Measurements from ENCODE around the gene HEBP1. TPM values are rescaled to one million over a fixed set of nuclear protein-coding genes. Genes with fewer than 3 reads are reported as not detected.

Gene HEBP1
- total RNA-seq, 1 donor from 2014 or later, result 14.0 TPM

DNA sequence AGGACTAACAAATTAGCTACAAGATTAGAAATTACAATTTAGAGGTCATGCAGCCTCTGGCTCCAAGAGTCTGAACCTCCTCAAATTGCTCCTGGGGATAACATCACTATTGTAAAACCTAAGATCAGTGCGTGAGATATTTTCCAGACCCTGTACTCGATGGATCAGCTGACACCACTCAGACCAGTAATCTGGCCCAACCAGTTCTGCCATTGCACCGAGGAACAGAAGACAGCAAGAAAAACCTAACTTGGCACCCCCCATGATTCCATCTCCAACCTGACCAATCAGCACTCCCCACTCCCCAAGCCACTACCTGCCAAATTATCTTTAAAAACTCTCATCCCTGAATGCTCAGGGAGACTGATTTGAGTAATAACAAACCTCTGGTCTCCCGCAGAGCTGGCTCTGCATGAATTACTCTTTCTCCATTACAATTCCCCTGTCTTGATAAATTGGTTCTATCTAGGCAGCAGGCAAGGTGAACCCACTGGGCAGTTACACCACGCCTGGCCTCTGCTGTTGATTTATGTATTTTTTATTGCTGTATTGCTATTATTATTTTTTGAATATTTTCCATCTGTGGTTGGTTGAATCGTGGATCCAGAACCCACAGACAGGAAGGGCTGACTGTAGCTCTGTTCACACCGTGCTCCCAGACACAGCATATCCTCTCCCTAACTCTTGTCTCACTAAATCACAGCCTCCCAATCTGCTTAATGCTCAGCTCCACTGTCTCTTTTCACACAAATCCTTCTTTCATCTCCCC is 9.2 kb downstream of the HEBP1 start:
- DNase-seq, result no peak

DNA sequence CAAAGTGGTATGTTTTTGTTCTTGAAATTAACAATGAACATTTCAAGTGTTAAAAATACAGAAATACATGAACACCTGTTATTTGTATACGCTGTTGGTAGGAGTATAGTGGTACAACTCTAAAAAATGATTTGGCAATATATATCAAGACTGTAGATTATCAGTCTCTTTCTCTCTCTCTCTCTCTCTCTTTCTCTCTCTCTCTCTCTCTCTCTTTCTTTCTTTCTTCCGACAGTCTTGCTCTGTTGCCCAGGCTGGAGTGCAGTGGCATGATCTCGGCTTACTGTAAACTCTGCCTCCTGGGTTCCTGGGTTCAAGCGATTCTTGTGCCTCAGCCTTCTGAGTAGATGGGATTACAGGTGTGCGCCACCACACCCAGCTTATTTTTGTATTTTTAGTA is 12.6 kb downstream of the HEBP1 start:
- no peak for DNase-seq

DNA sequence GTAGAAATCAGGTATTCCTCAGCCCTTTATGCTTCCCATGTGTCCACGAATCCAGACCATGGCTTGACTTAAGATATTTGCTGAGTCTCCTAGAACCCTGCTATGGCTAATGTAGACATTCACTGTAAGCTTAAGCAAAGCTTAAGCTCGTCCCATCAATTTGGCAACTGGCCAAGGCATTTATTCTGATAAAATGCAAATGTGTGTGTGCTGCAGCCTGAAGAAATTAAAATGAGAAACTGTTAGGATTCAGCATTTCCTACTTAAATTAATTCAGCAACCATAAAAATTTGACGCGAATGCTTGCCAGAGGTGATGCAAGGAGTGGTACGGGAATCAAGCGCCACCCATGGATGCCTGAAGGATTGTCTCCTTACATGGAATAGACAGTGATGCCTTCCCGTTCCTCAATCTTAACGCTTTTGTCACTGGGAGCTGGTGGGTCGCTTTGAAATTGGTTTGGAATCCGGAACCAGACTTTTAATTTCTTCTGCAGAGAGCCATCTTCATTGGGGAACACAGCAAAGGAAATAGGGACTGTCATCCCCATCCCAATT is 13.2 kb downstream of the HEBP1 start:
- no peak for DNase-seq

DNA sequence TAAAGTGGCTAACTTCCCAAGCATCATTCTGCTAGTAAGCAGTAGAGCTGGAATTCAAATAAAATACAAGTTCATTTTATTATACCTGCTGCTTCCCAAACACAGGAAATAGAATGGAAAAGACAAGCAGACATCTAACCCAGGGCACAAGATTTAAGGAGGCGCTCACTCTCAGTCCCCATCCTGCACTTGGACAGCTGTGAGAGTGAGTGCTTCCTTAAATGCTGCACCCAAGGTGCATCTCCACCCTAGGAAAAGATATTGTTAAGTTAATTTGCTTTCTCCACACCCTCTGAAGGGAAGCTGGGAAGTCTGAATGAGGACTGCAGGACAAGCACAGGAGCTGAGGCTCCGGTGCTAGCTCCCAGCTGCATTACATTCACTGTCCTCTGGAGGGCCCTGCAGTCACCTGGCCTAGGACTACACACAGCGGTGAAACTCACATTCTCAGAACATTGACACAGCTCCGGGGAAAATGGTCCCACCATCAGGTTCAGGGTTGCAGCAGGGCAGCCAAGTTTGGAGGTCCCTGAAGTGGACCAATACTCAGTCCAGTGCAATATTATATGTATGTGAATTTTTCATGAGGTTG is 14.2 kb downstream of the HEBP1 start:
- no peak for DNase-seq

DNA sequence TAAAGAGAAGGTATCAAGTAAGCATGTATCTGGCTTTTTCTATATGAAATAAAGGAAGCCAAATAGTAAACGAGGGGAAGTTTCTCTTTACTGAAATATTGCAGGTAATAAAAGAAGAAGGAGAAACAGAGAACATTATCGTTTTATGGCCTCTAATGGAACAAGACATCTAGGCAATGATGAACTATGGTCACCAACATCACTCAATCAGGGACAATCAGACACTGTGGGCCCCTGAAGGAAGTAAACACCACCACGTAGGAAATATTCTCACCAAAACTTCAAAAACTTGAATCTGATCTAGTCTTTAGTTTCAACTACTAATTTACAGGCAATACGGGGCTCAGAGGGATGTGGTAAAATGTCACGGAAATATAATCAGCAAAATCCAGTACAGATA is 15.9 kb downstream of the HEBP1 start:
- DNase-seq, result no peak

DNA sequence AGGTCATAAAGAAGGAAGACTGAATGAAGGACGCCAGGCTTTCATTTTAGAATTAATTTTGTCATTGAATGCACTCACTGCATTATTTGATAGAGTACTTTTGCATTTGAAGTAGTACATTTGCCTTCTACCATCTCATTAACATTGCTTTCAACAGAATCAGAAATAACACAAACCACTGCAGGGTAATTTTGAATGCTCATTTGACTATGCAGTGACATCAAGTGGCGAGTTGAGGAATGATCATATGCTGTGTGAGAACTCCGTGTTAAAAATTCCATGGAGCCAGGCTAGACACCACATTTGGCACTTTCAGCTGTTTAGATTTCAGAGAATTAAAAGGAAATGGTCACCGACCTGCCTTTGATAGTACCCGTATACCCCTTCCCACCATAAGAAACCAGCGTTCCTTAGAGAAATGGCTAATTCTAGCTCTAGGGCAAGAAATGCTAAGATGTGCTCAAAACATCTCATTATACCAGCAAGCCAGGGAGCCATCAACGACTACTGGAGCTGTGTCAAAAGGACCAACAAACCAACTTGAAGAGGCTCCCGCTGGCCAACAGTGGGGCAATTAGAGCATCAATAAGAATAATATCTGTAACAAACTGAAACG is 16.5 kb downstream of the HEBP1 start:
- DNase-seq, result peak; percentile 60

DNA sequence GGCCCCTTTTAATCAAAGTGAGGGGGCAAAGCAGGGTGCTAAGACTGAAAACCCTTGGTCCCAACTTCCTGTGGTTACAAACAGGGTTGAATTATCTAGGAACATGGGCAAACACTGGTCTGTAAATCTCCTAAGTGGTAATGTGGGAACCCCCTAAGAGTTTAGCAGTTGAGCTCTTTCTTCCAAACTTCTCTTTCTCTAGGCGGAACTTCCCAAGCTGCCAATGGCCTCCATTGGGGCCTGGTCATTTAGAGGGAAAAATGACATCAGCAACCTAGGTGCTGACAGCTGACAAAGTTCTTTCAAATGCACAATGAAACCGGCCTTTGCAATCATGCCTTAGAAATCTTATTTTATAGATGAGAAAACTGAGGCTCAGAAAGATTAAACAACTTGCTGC is 17.7 kb downstream of the HEBP1 start:
- no peak for DNase-seq

DNA sequence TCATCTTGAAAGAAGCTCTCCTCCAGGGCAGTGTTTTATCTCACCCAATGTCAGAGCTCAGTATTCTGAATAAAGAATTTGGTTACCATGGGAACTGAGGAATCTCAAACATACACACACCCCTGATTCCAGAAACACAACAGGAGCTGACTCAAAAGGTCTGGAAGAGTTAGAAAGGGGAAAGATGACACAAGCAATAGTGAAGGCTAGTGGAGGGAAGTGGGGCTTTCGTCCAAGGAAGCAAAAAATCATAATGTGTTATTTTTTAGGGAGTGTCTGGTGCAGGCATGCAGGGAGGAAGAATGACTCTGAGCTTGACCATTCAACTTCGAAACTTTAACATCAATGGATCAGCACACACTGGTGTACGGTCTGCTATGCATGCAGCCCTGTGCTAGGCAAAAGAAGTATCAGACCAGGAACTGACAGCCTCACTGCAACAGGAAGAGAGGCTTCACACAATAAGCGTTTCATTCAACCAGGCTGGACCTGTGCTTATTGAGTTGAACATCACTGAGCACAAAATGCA is 20.3 kb downstream of the HEBP1 start:
- DNase-seq, result peak; percentile 65

DNA sequence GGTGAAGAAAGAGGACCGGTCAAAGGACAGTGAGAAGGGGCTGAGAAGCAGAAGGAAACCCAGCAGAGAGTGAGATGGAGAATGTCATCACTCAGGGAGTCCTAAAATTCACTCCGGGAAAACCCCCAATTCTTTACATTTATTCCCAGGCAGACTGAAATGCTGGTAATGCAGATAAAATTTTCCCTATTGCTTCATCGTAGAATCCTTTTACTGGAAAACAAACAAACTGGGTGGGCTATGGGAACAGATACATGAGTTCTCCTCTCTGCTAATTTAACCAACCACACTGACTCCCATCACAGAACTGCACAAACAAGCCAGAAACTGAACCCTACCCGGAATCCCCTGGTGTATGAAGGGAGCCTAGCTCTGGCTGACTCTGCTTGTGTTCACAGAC is 20.9 kb downstream of the HEBP1 start:
- no peak for DNase-seq

DNA sequence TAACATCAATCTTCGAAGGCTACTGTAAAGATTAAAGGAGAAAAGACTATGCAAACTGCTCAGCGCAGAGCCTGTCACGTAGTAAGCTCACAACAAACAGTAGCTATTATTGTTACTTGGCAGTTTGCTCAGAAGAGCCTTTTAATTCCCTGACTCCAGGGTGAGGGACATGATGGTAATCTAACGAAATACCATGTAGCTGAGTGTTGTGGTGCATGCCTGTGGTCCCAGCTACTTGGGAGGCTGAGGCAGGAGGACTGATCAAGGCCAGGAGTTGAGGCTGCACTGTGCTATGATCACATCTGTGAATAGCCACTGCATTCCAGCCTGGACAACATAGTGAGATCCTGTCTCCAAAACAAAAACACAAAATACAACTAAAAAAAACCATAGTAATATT is 22.8 kb downstream of the HEBP1 start:
- DNase-seq, result no peak

DNA sequence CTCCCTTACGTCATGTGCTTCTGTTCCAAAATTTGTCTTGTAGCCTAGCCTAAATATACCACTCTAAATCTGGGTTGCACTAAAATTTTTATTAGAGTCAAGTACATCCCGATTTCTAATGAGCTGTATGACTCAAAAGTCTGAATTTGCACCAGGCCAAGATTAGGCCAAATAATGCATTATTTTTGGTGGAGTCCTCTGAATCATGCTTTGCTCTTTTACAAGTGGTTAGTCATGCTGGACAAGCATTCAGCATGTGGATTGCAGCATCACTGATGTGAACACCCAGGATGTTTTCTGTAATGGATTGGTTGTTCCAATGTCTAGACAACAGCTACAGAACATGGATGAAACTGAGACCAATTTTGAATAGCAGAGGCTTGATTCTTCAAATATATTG is 23.7 kb downstream of the HEBP1 start:
- no peak for DNase-seq

DNA sequence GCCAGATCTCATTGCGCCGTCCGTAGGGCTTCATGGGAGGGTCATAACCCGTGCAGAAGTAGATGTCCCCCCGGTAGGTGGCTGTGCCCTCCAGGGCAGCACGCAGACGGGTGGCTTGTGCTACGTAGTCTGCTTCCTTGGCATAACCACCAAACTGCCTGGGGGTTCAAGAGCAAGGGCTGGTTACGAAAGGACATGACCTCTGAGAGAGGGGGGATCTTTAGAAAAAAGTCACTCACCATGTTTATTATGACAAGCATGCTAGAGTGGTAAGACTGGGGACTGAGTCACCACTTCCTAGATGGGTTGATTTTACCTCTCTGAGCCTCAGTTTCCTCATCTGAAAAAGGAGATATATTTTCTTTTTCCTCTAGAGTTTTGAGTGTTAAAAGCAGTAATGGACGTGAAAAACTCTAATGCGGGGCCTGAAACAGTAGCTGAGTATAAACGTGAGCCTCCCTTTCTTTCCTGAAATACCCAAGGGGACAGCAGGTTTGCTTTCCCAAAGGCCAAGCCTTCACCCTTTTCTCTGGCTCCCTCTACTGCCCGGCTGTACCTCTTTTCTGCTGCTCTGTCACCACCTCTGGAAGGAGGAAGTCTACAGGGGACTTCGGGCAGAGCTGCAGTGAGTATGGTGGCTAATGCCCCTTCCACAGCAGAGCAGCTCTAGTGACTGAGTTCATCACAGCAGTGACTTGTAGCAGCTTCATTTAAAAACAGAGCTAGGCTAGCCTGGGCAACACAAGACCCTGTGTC is 24.6 kb downstream of the HEBP1 start:
- no peak for DNase-seq

DNA sequence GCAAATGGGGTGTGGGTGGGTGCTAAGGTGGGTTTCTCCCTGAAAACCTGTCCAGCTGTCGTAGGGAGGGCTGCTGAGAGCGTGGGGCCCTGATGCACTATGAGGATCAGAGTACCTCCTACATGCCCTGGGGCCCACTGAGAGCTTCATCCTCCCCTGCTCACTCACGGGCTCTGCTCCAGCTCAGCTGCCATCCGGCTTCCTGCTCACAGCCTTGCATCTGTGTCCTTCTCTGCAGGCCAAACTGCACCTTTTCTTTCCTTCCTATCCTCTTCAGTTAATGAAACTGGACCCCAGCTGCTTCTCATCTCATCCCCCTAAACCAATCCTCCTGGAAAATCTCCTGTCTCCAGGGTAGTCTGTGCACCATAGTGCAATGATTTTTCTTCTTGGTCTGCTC is 25.9 kb downstream of the HEBP1 start:
- DNase-seq, result no peak

DNA sequence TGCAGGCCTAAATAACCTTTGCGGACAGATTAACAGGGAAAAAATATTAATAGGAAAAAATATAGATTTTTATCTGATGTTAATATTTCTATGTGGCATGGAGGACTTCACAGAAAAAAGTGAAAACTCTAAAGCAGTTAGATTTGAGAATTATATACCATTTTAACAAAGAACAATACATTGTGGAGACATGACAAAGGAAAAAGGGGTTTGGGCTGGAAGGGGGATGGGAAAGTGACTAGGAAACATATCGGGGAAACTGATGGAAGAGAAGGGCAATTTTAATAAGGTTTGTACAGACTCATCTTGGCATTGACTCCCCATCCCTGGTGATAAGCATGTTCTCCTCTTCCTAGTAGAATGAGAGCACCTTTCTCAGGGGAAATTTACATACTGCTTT is 27.0 kb downstream of the HEBP1 start:
- DNase-seq, result no peak

DNA sequence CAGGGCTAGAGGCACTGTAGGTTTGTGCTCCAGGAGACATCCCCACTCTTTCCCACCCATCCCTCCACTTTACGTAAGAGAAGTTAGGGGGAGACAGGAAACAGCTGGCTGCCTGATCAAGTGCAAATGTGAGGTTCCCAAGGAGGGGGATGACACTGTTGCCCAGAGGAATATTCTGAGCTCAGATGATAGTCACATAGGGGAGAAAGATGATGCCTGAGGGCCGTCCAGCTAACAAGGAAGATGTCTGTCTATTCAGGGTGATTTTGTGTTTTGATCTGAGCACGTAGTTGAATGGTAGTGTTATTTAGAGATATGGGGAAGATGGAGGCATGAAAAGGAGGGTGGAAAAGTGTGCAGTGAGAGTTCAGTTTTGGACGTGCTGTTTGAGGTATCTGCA is 34.2 kb downstream of the HEBP1 start:
- DNase-seq, result no peak

DNA sequence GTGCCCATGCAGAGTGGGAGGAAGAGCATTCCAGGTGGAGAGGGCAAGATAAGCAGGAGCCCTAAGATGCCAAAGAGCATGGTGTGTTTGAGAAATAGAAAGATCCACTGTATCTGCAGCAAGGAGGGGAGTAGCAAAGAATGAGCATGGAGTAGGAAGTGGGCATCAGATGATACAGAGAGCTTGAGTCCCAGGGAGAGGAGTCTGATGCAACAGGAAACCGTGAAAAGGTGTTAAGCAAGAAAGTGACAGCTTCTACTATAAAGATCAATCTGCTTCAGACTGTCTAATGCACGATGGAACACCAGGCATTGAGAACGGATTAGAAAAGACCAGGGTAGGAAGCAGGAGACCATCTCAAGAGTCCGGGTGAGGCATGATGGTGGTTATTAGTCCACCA is 35.8 kb downstream of the HEBP1 start:
- no peak for DNase-seq

DNA sequence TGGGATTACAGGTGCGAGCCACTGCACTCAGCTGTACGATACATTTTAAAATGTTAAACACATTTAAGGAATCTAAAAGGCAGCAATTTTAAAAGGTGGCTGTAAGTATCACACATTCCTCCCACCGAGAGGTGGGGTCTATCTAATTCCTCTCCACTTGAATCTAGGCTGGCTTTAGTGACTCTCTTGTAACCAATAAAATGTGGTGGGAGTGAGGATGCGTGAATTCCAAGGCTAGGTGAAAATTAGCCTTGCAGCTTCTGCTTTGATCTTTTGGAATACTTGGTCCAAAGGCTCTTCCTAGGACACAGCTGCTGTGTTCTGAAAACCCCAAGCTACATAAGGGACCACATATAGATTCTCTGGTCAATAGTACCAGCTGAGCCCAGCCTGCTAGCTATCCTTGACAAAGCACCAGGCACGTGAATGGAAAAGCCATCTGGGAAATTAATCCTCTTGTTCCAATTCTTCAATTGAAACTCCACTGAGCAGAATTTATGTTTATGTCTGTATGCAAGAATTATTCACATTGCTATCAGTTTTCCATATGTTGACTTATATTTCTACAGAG is 39.3 kb downstream of the HEBP1 start:
- peak; percentile 37 for DNase-seq

DNA sequence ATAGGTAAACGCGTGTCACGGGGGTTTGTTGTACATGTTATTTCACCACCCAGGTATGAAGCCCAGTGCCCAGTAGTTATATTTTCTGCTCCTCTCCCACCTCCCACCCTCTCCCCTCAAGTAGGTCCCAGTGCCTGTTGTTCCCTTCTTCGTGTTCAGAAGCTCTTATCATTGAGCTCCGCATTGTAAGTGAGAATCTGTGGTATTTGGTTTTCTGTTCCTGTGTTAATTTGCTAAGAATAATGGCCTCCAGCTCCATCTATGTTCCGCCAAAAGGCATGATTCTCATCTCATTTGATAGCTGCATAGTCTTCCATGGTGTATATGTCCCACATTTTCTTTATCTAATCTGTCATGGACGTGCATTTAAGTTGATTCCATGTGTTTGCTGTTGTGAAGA is 41.2 kb downstream of the HEBP1 start:
- DNase-seq, result no peak

DNA sequence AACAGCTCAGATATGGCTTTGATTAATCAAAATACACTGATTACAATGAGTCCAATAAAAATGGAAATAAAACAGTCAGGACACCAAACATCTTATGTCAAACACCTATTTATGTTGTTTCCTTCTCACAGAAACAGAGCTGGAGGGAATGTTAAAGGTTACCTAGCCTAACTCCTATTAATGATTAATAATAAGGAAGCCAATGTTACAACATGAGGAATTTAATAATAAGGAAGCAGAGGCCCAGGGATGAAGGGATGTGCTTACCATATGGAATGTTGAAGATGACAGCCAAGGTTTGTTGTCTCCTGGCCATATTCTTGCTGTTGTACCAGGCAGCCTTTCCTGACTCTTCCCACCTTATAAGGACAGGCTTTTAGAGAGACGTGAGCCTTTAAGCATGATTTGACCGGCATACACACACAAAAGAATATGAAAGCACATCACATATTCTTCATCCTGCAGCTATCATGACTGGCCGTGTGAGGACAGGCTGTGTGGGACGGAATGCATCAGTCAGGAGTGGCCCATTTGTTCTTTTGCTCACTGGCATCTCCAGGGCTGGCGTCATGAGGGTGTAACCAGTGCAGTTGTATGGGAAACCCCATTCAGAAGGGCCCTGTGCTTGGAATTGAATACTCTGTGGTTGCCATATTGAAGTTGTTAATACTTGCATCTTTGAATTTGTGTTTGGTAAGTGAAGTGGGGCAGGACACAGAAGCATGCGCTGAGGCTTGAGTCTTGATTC is 45.0 kb downstream of the HEBP1 start:
- no peak for DNase-seq

DNA sequence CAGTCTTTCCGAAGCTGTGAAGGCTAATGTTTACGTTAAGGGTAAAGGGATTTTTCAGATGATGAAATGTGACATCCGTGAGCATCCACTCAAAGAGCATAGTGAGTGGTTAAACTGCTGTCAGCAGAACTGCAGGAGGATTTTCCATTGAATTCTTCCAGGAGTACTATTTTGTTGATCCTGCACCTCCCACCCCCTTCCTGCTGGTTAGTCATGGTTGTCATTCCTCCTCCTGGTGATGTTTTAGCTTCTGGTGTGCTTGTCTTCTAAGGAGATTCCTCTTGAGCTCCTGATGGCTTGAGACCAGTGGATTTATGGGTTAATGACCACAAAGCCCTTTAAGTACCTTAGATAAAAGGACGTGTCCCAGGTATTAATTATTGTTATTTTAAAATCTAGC is 45.7 kb downstream of the HEBP1 start:
- DNase-seq, result no peak

DNA sequence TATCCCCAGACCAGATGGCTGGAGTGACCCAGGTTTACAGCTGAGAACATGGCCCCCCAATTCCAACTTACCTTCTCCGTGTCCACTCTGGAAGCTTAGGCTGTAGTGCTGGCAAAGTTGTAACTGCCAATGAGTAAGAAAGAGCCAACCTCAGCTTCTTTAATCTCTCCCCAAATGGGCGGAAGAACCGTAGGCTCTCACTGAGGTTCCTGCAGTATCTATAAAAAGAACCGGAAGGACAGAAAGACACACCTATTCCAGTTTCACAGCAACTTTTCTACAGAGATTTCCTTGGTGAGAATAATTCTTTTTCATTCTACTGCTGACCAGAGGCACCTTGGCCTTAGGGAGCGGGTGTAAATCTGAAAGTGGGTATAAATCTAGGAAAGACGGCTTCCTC is 48.0 kb downstream of the HEBP1 start, which contains the start of gene GPRC5D:
Gene GPRC5D, minus strand, starts transcription at position 135 of the 400 bp plus-strand sequence. CDS start 1,786 bp downstream, outside the sequence.
- no peak for DNase-seq
